GM21390 (cell line): ENCODE data around the gene MB.

Source experiments
- ATAC-seq: cut with Tn5 transposase; IDR thresholded peaks from one replicate; pipeline ENCODE4 v1.9.1; 2021; ENCODE audit not compliant: unreplicated experiment

Gene MB

GRCh38 chr22:35618427-35619223 lies 1.5 kb upstream of the MB start:
- ATAC-seq: no peak

GRCh38 chr22:35616043-35616442 lies 1.1 kb downstream of the MB start:
- no peak for ATAC-seq

GRCh38 chr22:35615156-35615555 lies 2.0 kb downstream of the MB start:
- ATAC-seq: no peak

- ATAC-seq: no peak
Measured at GRCh38 chr22:35614404-35614803, 2.7 kb downstream of the MB start.

- no peak for ATAC-seq
Measured at GRCh38 chr22:35612903-35613302, 4.2 kb downstream of the MB start.

GRCh38 chr22:35611891-35612576 lies 5.1 kb downstream of the MB start:
- no peak for ATAC-seq

- ATAC-seq: no peak
Measured at GRCh38 chr22:35611200-35611890, 5.8 kb downstream of the MB start.

GRCh38 chr22:35610741-35611140 lies 6.4 kb downstream of the MB start:
- ATAC-seq: no peak

- no peak for ATAC-seq
Measured at GRCh38 chr22:35609761-35610160, 7.4 kb downstream of the MB start.

GRCh38 chr22:35609261-35609660 lies 7.9 kb downstream of the MB start:
- ATAC-seq: no peak

GRCh38 chr22:35608088-35608487 lies 9.0 kb downstream of the MB start:
- no peak for ATAC-seq

- ATAC-seq: no peak
Measured at GRCh38 chr22:35606916-35607315, 10.2 kb downstream of the MB start.

GRCh38 chr22:35605851-35606481 lies 11.2 kb downstream of the MB start:
- no peak for ATAC-seq

GRCh38 chr22:35605369-35605680 lies 11.8 kb downstream of the MB start:
- ATAC-seq: no peak

GRCh38 chr22:35604621-35605368 lies 12.3 kb downstream of the MB start:
- ATAC-seq: no peak

GRCh38 chr22:35601743-35602615 lies 15.2 kb downstream of the MB start:
- no peak for ATAC-seq

GRCh38 chr22:35601013-35601580 lies 16.0 kb downstream of the MB start:
- ATAC-seq: no peak

GRCh38 chr22:35600476-35600875 lies 16.7 kb downstream of the MB start:
- ATAC-seq: no peak

GRCh38 chr22:35599364-35599763 lies 17.8 kb downstream of the MB start:
- no peak for ATAC-seq

GRCh38 chr22:35598396-35598710 lies 18.8 kb downstream of the MB start:
- no peak for ATAC-seq
